Activated T-cell treated with anti-CD3 and anti-CD28 coated beads, Interleukin-2, amount 50 U/mL, for 48 hours (primary cell): Measurements from ENCODE around the gene TET2.
A peak's percentile ranks its signal among the peaks of the same experiment; 100 is the strongest.

ENCODE experiments used
- DNase-seq, 2 experiments: peaks; one replicate each; pipeline ENCODE4 v3.0.0-alpha.2; 2020

The TET2 gene

GRCh38 chr4:105145156-105145902 is 1.3 kb upstream of the TET2 start:
- no peak for DNase-seq

DNA sequence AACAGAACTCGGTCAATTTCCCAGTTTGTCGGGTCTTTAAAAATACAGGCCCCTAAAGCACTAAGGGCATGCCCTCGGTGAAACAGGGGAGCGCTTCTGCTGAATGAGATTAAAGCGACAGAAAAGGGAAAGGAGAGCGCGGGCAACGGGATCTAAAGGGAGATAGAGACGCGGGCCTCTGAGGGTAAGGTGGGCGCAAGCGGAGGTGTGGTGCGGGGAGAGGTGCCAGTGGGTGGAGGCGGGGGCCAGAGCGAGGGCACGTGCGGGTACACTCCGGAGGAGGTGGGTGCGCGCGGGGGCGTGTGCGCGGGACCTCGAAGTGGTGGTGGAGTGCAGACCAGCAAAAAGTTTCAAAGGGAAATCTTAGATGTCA is 787 bp upstream of the TET2 start:
- DNase-seq, result peak; percentile 60

DNA sequence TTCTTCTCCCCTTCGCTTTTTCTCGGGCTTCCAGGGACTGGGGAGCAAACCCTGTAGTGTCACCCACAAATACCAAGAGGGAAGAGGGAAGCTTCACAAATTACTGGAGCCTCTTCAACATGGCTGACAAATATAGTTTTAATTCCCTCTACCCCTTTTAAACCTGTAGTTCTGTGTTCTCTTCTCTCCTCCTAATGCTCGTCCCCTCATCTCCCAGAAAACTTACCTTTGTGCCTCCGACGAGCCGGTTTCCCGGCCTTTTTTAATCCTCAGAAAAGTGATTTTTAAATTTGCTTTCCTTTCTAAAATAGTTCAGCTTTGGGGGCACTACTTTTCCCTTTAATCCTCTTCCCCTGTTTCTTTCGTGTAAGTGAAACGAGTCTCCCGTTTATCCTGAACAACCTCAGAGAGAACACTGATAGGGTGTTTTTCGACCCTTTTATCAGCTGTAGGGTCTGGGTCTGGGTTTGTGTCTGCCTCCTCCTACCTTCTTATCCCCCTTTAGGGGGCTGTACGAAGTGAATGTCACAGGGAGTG is 408 bp downstream of the TET2 start:
- no peak for DNase-seq

DNA sequence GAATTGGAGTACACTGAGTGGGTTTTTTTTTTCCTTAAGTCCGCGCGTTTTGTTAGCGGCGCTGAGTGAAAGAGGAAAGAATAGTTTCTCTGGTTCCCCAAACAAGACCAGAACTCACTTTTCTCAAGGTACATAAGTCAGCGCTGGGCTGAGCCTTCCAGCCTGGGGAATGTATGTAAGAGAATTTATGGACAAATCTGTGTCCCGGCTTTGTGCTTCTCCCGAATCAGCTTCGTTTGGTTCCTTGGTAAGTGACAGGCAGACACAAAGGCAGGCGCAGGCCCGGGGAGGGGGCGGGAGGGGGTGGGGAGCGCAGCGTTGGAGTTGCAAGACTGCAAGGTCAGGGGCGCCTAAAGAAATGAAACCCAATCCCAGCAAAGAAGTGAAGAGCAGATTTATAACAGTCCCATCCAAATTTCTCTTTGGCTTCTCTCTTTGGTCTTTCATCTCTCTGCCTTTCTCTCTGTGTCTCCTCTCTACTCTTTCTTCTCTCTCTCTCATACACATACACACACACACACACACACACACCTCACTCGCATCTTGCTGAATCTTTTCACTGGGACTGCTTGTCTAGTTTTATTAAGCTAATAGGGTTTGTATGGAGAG is 981 bp downstream of the TET2 start:
- peak; percentile 52 for DNase-seq

DNA sequence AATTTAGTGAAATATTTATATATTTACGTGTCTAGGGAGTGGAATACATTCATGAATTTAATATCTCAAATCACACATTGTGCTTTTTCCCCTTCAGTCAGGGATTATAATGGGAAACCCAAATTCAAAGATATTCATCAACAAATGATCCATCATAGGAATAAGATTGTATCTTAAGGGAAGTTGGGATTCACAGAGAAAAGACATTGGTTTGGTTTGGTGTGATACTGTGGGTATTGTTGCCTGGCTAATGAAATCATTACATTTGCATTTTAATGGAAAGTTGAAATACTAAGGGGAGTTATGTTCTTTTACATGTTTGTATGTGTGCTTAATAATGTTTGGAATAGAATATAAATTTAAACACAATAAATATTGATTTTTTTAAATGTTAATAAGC is 1.7 kb downstream of the TET2 start:
- DNase-seq, result no peak

DNA sequence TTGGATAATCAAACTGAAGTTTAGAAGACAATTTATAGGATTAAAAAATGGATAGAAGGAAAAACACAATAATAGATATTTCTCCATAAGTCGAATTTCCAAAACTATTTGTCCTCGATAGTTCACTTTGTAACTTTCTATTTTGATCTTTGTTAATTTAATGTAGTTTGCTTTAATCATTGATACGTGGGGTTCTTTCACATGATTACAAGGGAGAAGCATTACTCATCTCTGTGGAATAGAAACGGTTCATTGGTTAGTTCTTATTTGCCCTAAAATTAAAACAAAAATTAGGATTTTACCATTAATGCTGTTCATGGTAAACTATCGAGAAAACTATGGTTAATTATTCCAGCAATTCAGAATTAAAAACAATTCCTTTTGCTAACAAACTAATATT is 2.1 kb downstream of the TET2 start:
- no peak for DNase-seq

- DNase-seq, result no peak
Measured at GRCh38 chr4:105149771-105150170, 3.1 kb downstream of the TET2 start.

DNA sequence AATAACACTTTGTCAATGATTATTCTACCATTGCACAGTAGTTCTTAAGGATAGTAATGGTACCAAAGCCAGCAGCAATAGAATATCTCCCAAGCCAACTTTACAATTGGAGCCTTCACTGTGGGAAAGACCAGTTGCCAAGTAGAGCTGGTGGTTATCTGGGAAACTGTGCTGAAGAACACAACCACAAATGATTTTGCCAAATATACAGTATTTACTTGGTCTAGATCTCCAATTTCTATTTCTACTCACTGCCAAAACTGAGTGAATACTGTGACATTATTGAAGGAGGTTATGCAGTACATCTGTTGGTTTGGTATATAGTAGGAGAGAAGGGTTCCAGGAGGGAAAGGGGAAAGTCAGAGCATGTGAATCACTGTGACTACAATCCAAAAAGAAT is 3.8 kb downstream of the TET2 start:
- no peak for DNase-seq

DNA sequence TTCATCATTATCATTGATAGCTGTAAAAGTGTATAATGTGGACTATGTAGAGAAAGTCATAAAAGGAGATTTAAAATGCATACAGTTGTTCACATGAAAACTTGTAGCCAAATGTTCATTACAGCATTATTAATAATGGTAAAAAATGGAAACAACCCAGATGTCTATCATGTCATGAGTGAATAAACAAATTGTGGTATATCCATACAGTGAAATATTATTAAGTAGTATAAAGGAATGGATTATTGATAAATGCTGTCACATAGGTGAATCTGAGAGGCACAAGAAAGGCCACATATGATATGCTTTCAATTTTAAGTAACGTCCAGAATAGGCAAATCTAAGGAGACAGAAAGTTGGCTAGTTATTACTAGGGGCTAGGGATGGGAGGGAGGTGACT is 7.1 kb downstream of the TET2 start:
- no peak for DNase-seq

- DNase-seq, result no peak
Measured at GRCh38 chr4:105154576-105154975, 7.9 kb downstream of the TET2 start.

- DNase-seq, result no peak
Measured at GRCh38 chr4:105155426-105155825, 8.8 kb downstream of the TET2 start.

- DNase-seq, result no peak
Measured at GRCh38 chr4:105158837-105159236, 12.2 kb downstream of the TET2 start.

DNA sequence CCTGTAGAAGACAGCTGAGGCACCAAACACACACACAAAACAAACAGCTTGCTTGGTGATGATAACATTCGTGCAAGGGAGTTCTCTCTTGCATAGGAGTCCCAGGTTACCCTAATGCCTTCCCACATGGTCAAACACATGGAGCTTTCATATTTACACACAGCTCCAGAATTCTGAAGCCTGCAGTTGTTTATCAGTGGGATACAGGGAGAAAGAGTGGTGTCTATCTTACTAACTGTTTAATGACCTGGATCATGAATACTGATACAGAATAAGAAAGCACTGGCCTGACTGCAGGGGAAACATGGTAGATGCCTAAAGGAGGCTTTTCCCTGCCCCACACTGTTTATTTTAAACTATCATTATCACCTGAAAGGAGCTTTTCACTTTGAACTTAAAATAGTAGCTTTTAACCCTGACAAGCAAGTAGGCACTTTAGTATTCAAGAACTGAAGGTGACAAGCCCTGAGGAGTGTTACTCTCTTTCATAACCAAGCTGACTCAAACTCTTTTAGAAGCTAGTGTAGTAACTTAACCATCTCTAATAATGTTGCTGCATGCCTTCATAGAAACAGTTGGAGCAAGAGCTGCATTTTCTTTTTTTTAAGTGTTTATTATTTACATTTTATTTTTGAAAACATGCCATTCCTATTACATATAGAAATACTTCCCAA is 15.6 kb downstream of the TET2 start:
- no peak for DNase-seq

DNA sequence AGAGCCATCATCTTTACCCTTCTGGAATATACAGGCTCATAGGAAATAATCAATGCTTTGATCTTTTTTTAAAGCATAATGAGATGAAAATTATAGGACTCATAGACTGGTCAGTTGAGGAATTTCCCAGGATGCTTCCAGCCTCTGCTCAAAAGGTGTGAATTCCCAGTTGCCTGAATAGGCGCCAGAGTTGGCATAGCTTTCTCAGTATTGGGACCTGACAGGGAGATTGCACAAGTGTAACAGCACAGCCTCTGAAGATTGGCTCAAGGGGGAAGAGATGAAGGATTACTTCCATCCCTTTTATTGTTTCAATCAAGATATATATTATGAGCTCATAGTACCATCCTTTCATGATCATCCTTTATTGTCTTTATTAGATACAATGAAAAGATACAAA is 17.9 kb downstream of the TET2 start:
- DNase-seq, result no peak

GRCh38 chr4:105166066-105166465 is 19.4 kb downstream of the TET2 start:
- DNase-seq, result no peak

GRCh38 chr4:105170711-105171110 is 24.0 kb downstream of the TET2 start:
- DNase-seq, result no peak

- no peak for DNase-seq
Measured at GRCh38 chr4:105171912-105172311, 25.2 kb downstream of the TET2 start.

DNA sequence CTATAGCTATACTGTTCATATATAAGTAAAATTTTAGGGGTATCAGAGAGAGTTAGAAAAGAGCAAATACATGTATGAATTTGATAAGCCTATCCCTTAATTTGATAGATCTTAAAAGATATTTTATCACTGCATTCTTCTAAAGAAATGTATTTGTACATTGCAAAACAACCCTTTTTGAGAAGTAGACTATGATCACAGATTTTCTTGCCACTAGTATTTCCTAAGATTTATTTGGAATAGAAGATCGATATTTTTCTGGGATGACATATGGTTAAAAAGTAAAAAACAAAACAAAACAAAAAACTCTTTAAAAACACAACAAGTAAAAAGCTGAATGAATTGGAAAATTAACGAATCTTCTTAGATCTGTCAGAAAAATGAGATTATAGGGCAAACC is 27.4 kb downstream of the TET2 start:
- DNase-seq, result no peak

GRCh38 chr4:105179539-105180401 is 33.1 kb downstream of the TET2 start:
- DNase-seq, result no peak

GRCh38 chr4:105181259-105181658 is 34.6 kb downstream of the TET2 start:
- no peak for DNase-seq

DNA sequence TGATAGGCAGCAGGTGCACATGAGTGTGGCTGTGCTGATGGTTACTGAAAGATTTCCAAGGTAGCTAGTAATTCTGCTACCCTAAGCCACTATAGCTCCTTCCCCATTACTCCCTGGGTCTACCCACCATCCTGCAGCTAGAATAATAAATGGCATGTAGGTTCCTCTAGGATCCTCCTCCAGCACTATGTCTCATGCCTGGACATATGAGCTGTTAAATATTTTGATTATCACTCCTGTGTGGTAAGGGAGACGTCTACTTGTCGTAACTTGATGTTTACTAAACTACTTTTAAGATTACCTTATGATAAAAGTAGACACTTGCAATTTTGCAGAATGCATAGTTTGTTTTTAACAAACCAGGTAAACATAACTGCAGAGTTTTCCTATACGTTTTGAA is 35.5 kb downstream of the TET2 start:
- DNase-seq, result no peak

DNA sequence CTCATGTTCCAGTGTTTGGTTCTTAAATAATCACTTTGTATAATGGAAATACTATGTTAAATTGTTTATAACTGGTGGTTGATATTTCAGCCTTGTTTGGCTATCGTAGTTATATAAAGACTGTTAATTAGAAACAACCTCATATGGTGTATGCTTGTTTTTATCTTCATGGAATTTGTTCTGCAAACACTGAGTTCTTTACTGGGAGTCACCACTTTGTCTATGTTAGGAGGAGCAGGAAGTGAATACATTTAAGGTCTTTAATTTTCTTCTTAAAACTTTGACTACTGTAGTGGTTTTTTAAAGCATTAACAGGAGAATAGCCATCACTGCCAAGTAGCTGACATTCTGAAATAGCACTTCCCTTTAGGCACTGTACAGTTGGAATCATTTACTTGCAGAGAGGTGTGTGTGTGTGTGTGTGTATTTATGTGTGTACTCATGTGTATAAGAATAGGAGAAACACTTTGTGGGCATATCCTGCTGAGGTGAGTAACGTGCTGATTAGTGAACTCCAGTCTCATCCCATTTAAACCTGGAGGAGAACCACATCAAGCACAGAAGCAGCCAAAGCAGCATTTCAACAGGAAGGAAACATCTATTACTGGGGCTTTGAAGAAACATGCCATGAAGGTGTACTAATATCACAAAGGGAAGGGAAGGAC is 37.8 kb downstream of the TET2 start:
- no peak for DNase-seq
